Measurements from ENCODE around the gene SRCIN1. TPM values are rescaled to one million over a fixed set of nuclear protein-coding genes. Genes with fewer than 3 reads are reported as not detected.
"Not testable (repeated sequence)": the region's sequence is repeated elsewhere in the genome, so short reads cannot be mapped to it uniquely, and the experiment has no call there.

Gene SRCIN1
- total RNA-seq, 1 donor from 2014 or later: 8.3 TPM

GRCh38 chr17:38533866-38534497 lies 71.8 kb downstream of the SRCIN1 start:
- TF ChIP-seq CTCF (conservative IDR thresholded peaks at IDR 0.05): no peak
- Mint-ChIP-seq H3K9me3 (no peaks in the 10 kb centered on the region), H3K36me3 (no peaks in the 10 kb centered on the region), H3K4me1 (ENCODE audit: unreplicated experiment) (peaks cover 19% of the 10 kb centered on the region), H3K27me3 (peaks cover 22% of the 10 kb centered on the region), H3K4me3 (no peak overlapping the region), H3K27ac (no peak overlapping the region)
- no peak for DNase-seq (ENCODE audit: extremely low spot score, unreplicated experiment)

GRCh38 chr17:38533241-38533640 lies 72.5 kb downstream of the SRCIN1 start:
- DNase-seq (ENCODE audit: extremely low spot score, unreplicated experiment): no peak
- Mint-ChIP-seq H3K27ac (no peak overlapping the region), H3K4me1 (ENCODE audit: unreplicated experiment) (peaks cover 22% of the 10 kb centered on the region), H3K27me3 (peaks cover 29% of the 10 kb centered on the region), H3K36me3 (no peaks in the 10 kb centered on the region), H3K4me3 (no peak overlapping the region), H3K9me3 (no peaks in the 10 kb centered on the region)
- TF ChIP-seq CTCF (conservative IDR thresholded peaks at IDR 0.05): no peak

- Mint-ChIP-seq H3K4me1 (ENCODE audit: unreplicated experiment) (peaks cover 27% of the 10 kb centered on the region), H3K9me3 (no peaks in the 10 kb centered on the region), H3K27me3 (peaks cover 34% of the 10 kb centered on the region), H3K4me3 (no peak overlapping the region), H3K36me3 (no peaks in the 10 kb centered on the region), H3K27ac (no peak overlapping the region)
- TF ChIP-seq CTCF (conservative IDR thresholded peaks at IDR 0.05): no peak
- DNase-seq (ENCODE audit: extremely low spot score, unreplicated experiment): no peak
Observed at GRCh38 chr17:38532451-38532850, 73.3 kb downstream of the SRCIN1 start.

- H3K9me3 Mint-ChIP-seq; H3K4me3 Mint-ChIP-seq; DNase-seq (ENCODE audit: extremely low spot score, unreplicated experiment); H3K27ac Mint-ChIP-seq; H3K36me3 Mint-ChIP-seq: not testable (repeated sequence)
- Mint-ChIP-seq H3K27me3 (peaks cover 34% of the 10 kb centered on the region), H3K4me1 (ENCODE audit: unreplicated experiment) (peaks cover 27% of the 10 kb centered on the region)
Observed at GRCh38 chr17:38531761-38532160, 74.0 kb downstream of the SRCIN1 start.

- not testable (repeated sequence) for H3K9me3 Mint-ChIP-seq; H3K36me3 Mint-ChIP-seq; H3K4me3 Mint-ChIP-seq; H3K27ac Mint-ChIP-seq; DNase-seq (ENCODE audit: extremely low spot score, unreplicated experiment)
- Mint-ChIP-seq H3K27me3 (peaks cover 34% of the 10 kb centered on the region), H3K4me1 (ENCODE audit: unreplicated experiment) (peaks cover 20% of the 10 kb centered on the region)
Observed at GRCh38 chr17:38530856-38531255, 74.9 kb downstream of the SRCIN1 start.

GRCh38 chr17:38528141-38528540 lies 77.6 kb downstream of the SRCIN1 start:
- H3K4me3 Mint-ChIP-seq; H3K9me3 Mint-ChIP-seq; H3K36me3 Mint-ChIP-seq; DNase-seq (ENCODE audit: extremely low spot score, unreplicated experiment): not testable (repeated sequence)
- Mint-ChIP-seq H3K27ac (peak overlapping the region; percentile 54), H3K27me3 (peaks cover 24% of the 10 kb centered on the region), H3K4me1 (ENCODE audit: unreplicated experiment) (peaks cover 15% of the 10 kb centered on the region)

- H3K27me3 Mint-ChIP-seq: peaks cover 18% of the 10 kb centered on the region
- not testable (repeated sequence) for H3K4me3 Mint-ChIP-seq; H3K4me1 Mint-ChIP-seq (ENCODE audit: unreplicated experiment); DNase-seq (ENCODE audit: extremely low spot score, unreplicated experiment); H3K36me3 Mint-ChIP-seq; H3K27ac Mint-ChIP-seq; H3K9me3 Mint-ChIP-seq
Observed at GRCh38 chr17:38526526-38526925, 79.2 kb downstream of the SRCIN1 start.

Data from type B pancreatic cell (in vitro differentiated cells).